CD4-positive, alpha-beta T cell treated with Interleukin-21 for 1 hour (primary cell): ENCODE measurements around the gene GRB14.
"Not testable (repeated sequence)": the region's sequence is repeated elsewhere in the genome, so short reads cannot be mapped to it uniquely, and the experiment has no call there.

ENCODE experiments used
- DNase-seq: peaks from one replicate; pipeline ENCODE4 v3.0.0-alpha.2; 2020

GRB14 gene

DNA sequence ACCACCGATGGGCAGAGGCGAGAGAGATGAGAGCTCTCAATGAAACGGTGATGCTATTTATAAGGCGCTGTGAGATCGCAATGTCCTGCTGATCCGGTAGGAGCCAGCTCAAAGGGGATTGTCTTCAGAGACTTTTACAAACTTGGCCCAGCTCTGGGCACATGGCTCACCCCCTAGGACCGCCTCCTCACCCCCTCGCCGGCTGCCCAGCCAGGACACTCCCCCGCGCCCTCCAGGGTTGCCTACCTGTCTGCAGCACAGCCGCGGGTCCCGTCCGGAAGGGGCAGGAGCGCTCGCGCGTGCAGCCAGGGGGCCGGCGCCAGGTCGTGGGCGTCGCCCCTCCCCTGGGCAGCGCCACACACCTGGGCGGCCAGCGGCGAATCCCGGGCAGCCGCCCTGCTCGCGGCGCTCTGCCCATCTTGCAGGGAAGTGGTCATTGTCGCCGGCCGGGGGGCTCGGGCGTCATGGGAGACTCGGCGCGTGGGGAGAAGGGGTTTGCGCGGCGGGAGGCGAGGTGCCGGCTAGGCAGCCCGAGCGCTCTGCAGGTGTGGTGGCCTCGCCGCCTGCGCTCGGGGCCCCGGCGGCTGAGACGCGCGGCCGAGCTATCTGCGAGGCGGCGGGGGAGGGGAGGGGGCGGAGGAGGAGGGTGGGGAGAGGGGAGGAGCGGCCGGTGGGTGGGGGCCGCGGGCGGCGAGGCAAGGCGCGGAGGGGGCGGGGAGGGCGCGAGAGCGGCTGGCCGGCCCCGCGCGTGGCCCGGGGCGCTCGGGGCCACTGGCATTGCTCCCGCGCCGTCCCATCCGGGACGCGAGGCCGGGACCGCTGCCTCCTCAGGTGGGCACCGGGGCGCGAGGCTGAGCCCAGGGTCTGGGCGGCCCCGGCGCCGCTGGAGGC lies at the start of gene GRB14:
Gene GRB14 (minus strand): TSS at position 610 of the 891 bp plus-strand sequence. CDS start 173 bp downstream, at position 437.
- DNase-seq = no peak

DNA sequence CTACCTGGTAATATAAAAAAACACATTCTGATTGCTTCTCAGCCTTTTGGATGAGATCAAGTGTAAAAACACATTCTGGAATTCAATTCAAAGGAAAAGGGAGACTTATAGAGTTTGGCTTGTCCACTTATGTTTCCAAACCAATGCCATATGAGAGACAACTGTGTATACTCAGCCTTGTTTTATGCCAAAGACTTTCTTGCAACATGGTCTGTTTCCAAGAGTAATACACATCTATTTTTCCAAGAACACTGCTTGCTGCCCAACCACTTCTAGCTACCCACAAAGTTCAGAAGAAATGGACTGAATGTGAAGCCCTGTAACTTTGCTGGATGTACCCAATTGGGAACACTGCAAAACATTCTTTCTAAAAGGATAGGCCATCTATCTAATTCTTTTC lies 48.0 kb upstream of the GRB14 start:
- DNase-seq = no peak

DNA sequence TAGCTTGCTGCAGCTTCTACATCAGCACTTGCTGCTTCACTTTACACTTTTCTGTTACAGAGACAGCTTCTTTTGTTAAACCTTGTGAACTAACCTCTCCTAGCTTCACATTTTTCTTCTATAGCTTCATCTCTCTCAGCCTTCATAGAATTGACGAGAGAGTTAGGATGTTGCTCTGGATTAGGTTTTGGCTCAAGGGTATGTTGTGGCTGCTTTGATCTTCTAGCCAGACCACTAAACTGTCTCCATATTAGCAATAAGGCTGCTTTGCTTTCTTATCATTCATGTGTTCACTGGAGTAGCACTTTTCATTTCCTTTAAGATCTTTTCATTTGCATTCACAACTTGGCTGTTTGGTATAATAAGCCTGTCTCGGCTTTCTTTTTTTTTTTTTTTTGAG lies 46.3 kb upstream of the GRB14 start:
- DNase-seq = no peak

DNA sequence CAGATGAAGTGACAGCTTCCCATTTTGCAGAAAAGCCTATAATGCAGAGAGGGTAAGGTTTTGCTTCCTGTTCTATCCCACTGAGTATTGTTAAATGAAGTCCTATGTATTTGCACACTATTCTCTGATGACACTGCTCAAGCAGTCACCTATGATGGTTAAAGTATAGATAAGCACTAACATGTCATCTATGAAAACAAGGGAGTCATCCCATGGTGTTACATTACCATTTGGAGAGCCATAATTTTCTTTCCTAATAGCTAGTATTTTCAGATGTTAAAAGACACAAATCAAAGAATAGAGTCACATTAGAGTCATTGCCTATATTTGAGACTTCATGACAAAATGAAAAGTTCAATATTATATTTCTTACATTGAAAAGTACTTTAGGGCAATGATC lies 42.8 kb upstream of the GRB14 start:
- no peak for DNase-seq

DNA sequence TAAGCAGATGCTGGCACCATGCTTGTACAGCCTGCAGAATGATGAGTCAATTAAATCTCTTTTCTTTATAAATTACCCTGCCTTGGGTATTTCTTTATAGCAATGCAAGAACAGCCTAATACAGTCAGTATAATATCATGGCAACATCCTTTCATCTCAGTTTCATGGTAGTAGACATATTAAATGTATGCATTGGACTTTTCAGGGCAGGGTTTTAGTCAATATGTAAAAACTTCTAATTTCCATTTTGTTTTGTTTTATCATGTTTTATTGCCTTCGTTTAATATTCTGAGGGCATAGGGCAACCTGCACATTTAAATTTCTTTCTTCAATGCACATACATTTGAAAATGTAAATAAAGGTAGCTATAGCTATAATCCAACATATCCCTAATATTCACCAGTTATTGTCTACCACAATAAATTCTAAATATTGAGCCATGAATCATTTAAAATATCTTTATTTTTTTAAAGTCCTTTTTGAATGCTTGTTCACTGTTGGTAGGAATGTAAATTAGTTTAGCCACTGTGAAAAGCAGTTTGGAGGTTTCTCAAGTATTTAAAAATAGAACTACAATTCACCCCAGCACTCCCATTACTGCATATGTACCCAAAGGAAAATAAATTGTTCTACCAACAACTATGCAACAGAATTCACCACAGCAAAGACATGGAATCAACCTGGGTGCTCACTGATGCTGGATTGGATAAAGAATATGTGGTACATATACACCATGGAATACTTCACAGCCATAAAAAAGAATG lies 41.8 kb upstream of the GRB14 start:
- no peak for DNase-seq

DNA sequence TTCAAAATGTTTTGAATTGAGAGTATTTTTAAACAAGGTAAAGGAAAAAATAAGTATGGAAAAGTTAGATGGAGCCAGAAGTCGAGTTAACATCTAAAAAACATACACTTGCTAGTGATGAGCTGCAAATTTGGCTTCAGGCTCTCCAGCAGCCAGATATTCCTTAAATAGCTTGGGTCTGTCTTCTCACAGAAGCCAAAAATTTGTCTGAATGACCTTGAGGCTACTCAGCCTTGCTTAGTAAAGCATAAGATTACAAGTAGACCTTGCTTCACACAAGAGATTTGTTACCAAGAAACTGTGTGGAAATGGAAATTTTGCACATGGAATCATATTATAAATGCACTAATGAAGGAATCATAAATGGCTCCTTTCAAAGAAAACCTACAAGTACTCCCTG lies 40.8 kb upstream of the GRB14 start:
- DNase-seq = no peak

DNA sequence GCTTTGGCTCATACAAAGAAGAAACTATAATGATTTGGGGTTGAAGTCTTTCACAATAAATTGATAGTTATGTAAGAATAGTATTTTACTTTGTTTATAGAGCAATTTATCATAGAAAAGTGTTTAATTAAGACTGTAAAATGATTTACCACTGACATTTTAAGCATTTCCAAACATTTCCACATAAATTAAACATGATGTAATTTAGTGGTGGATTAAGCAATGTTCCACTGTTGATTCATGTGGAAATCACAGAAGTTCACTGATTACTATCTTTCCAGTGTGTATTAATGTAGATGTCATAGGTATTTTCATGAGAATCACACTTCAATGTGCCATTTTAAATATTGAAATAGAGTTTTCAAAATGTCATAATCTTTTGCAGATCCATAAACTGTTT lies 40.1 kb upstream of the GRB14 start:
- DNase-seq = no peak

DNA sequence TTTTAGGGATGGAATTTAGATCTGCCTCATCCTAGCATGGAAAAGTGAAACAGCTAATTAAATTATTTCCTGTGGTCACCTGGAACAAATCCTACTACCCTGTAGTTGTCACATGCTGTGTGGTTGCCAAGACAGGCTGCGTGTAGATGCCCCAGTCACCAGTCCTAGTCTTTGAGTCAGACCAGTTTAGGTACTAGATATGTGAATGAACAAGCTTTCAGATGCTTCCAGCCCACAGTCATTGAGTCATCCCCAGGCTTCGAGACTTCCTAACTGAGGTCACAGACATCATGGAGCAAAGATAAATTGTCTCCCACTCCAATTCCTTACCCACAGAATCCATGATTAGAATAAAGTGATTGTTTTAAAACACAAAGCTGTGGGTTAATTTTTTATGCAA lies 35.8 kb upstream of the GRB14 start:
- no peak for DNase-seq

DNA sequence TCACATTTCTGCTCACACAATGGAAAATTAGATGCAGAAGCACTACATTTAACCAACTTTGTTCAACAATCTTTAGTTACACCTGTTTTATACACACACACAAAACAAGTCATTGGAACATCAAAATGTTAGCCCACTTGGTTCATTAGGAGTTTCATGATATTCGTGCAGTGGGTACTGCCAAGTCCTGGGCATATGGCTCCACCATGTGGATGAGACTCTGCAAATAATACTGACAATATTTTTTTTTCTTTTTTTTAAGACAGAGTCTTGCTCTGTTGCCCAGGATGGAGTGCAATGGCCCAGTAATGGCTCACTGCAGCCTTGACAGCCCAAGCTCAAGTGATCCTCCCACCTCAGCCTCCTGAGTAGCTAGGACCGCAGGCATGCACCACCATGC lies 34.5 kb upstream of the GRB14 start:
- no peak for DNase-seq

DNA sequence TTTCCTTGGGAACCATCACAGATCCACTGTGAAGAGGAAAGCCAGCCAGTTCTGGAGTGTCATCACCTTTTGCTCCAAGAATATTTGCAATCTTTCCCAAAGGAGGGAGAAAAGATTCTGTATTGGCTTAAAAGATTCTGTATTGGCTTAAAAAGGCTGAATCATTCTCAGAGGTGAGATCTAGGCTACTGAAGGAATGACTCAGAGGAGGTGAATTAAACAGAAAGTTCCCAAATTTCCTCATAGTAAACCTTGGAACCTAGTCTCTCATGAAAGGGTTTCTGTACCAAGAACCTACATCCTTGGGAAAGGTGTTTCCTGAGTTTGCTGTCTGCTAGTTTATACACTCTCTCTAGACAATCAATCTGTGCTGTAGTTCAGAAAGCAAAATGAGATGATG lies 34.1 kb upstream of the GRB14 start:
- DNase-seq = no peak

DNA sequence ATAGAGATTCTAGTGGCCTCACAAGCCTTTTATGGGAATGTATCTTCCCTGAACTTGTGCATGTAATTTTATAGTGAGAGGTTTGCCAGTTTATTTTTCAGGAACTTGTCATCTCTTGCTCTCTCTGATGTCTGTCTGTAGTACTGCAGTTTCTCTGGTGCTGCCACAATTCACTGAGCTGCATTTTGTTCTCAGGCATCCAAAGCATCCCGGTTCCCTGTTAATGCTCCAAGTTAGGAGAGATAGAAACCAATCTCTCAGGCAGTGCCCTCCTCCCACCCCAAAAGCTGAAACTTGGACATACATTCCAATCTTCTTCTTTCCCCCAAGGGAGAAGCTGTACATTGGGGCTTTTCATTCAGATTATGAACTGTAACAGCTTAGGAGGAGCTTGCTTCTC lies 30.1 kb upstream of the GRB14 start:
- no peak for DNase-seq

DNA sequence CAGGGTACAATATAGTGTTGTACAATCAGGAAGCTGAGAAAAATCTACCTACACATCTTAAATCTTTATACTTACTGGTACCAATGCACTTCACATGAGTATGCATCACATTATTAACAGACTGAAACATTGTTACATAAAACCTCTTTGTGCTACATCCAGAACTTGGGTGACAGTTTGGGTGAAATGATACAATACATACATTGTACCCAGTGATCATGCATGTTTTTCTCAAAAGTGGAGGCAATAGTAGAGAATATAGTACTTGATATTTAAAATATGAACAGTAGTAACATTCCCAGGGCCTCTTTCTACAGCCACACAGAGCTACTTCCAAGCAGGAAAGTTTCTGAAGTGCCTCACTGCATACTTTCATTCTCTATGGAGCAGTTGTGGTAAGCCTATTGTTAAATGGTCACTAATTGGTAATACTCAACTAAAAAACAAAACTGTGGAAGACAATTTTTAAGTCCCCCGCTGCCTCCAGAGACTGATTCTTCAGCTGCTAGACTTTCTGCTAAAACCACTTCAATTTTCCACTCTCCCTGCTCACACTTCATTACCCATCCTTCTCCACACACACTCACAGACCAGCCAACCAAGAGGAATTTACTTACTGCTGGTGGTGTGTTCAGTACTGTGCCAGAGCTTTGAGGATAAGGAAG lies 22.9 kb upstream of the GRB14 start:
- DNase-seq = no peak

DNA sequence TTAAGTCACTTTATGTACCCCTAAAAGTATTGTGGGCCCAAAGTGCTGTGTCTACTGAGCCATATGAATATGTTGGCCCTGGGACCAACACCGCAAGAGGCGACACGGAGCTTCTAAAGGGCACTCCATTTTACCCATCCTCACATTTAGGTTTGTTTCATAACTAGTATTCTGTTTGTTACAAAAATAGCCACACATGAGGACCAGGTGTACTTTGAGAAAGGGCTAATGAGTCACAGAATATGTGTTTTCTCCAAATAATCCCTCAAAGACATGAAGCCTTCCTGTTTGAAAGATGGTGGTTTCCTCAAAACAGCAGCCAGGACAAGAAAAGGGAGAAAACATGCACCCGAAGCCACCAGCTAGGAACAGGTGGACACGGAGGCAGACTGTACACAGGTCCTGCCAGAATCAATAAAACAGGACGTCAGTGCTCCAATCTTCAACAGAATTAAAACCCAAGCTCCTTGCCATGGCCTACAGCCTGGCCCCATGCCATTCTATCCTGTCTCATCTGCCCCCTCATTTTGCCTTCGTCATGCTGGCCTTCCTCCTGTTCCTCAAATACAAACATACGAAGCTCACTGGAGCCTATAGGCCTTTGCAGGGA lies 21.8 kb upstream of the GRB14 start:
- no peak for DNase-seq

DNA sequence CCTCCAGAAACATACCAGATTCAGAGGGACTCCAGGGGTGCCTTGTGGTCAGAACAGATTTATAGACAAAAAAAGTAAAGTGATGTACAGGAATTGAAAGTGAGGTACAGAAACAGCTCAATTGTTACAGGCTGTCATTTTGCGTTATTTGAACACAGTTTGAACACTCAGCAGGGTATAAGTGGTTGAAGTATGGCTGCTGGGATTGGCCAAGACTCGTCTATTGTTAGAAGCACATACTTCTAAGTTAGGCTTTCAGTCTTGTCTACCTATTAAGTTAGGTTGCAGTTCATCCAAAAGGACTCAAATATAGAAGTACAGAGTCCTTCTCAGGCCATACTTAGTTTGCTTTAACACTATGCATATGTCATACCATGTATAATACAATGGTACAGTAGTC lies 21.0 kb upstream of the GRB14 start:
- no peak for DNase-seq

DNA sequence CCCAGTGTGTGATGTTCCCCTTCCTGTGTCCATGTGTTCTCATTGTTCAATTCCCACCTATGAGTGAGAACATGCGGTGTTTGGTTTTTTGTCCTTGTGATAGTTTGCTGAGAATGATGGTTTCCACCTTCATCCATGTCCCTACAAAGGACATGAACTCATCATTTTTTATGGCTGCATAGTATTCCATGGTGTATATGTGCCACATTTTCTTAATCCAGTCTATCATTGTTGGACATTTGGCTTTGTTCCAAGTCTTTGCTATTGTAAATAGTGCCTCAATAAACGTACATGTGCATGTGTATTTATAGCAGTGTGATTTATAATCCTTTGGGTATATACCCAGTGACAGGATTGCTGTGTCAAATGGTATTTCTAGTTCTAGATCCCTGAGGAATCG lies 7.0 kb upstream of the GRB14 start:
- not testable (repeated sequence) for DNase-seq

DNA sequence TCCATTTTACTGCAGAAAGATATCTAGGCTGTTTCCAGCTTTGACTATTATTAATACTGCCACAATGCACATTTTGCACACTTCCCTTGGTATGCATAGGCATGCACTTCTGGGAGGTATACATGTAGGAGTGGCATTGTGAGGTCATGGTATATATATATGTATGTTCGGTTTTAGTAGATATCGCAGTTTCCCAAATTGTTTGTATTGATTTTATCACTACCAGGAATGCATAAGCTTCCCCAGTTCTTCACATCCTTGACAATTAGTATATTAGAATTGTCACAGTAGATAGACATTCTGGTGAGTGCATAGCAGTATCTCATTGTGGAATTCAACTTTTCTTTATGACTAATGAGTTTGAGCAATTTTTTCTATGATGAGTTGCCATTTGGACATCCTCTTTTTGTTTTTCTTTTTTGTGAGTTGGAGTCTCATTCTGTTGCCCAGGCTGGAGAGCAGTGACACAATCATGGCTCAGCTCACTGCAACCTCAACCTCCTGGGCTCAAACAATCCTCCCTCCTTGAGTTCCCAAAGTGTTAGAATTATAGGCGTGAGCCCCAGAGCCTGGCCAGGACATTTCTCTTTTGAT lies 4.2 kb upstream of the GRB14 start:
- DNase-seq = no peak

DNA sequence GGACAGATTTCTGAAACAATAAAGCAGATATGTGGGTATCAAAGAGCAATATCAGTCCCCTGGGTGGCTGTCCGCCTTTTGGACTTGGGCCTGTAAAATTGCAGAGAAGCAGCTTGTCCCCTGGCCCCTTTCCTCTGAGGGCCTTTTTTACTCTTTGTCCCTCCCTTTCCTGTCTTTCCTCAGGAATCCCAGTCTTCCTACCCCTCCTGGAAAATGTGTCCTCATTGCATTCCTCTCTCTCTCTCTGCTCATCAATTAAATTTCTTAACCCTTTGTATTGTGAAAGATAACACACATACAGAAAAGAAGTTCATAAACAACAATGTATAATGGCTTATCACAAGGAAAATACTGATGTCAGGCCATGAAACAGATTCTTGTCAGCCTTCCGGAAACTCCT lies 3.0 kb upstream of the GRB14 start:
- DNase-seq = no peak

DNA sequence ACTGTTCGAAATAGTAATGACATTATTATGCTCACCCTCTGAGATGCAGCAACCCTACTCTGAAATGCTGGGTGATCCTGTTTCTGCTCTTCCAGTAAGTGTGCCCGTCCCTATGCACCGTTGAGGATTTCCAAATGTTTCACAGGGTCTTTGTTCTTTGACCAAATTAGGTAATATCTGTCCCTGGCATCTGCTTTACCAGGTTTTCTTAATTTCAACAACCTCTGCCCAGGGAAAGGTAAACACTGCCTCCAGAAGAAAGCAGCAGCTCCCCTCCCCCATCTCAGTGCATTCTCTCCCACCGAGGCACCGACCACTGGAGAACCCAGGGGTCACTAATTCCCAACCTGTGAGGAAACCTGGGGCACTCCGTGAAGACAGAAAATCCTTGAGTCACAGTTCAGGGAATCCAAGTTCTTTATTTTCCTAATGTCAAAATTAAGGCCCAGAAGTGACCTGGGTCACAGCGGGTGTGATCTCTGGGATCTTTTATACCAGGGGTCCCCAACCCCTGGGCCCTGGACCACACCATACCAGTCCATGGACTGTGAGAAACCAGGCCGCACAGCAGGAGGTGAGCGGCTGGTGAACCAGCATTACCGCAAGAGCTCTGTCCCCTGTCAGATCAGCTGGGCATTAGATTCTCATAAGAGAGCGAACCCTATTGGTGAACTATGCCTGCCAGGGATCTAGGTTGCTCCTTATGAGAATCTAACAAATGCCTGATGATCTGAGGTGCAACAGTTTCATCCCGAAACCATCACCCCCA lies 1.2 kb upstream of the GRB14 start:
- DNase-seq = no peak

DNA sequence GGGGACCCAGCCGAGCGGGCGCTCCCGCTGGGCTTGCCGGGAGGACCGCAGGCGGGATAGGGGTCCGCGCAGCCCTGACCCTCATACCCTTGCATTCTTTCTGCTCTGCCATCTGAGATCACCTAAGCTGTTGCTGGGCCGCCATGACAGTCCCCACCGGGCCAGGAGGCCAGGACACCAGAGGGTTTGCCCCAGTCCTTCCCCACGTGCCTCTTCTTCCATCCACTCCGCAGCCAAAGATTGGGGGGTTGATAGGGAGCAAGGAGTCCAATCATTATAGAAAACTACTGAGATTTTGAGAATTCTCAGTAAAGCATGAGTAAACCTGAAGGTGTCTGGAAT lies 453 bp upstream of the GRB14 start:
- DNase-seq = no peak

DNA sequence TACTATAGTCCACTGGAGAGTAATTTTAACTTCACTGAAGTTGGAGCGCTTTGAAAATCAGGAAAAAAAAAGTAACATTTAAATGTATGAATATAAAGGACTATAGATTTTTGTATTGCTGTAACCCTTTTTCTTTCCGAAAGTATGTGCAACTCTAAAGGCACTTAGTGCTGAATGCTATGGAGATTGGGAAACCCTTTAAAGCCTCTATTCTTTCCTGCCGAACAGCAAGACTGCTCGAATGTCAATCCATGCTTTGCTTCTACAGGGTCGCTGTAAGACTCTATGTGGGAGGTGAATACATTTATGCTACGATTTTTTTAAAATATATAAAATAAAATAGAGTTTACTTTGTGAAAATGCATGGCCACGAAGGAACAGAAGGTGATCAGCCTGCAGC lies 825 bp downstream of the GRB14 start:
- DNase-seq = no peak

DNA sequence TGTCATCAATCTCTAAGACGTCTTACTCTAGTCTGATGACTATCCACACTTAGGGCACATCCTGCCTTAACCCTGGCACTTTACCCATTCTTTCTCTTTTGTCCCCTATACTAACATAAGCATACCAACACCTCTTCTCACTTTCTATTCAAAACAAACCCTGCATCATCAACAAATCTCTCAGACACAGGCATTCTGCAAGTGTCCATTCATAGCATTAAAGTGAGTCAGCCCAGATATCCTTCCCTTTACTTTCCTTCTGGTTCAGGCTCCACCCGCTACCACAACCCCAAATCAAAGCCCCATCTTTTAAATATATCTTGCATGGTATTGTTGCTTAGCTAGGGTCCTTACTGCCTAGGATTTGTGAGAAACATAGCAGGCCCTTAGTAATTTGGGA lies 3.8 kb downstream of the GRB14 start:
- DNase-seq = no peak

DNA sequence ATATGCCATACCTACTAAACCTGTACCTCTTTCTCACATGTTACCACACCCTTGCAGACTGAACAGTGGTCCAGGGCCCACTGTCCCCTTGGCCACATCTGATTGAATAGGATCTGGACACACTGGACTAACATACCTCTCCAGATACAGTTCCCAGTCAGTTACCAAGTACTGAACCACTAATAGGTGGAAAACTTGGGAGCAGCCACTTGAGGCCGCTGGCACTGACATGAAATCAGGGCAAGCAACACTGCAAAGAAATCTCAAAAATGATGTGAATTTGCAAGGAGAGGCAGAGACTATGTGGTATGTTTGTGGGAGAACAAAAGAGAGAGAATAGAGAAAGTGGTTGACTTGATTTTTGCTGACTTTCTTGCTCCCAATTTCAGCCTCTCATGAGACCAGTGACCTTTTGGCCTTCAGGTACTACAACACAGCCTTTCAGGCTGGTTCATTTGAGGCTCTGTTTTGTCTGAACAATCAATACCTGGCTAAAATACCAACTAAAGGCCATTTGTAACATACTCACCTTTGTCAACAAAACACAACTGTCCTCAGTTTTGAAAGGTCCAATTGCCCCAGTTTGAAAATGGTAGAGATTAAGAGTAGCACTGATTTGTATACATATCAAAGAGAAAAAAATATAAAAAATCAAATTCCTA lies 7.8 kb downstream of the GRB14 start:
- no peak for DNase-seq
